ENCODE measurements around the gene ZC2HC1C. TPM values are rescaled to one million over a fixed set of nuclear protein-coding genes. Genes with fewer than 3 reads are reported as not detected.

ZC2HC1C gene
- total and polyA plus RNA-seq, 10 of the 15 experiments (the other 5 are each of a cell fraction or from before 2014, with no cell fraction given): 0.92 to 3.7 (median 1.6) TPM

DNA sequence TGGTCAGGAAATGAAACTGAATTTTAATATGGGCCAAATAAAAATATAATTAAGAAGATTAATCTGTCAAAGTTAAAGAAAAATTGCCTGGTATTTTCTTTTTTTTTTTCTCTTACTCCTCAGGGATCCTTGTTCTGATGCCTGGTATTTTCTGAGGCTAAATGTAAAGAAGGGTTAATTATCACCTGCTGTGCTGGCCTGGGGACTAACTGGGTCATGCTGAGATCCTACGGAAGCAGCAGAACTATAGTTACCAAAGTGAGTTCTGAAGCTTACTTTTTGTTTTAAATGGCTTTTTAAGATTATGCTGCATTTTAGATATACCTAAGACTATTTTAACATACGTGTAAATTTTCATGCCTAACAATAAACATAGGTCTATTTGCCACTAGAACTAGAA, 23.3 kb downstream of the ZC2HC1C start (continued):
- TF ChIP-seq, protein P1, sequence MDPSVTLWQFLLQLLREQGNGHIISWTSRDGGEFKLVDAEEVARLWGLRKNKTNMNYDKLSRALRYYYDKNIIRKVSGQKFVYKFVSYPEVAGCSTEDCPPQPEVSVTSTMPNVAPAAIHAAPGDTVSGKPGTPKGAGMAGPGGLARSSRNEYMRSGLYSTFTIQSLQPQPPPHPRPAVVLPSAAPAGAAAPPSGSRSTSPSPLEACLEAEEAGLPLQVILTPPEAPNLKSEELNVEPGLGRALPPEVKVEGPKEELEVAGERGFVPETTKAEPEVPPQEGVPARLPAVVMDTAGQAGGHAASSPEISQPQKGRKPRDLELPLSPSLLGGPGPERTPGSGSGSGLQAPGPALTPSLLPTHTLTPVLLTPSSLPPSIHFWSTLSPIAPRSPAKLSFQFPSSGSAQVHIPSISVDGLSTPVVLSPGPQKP (IDR thresholded peaks at IDR 0.05; ENCODE audit: low read depth, low read length): no peak
- TF ChIP-seq, protein P2, sequence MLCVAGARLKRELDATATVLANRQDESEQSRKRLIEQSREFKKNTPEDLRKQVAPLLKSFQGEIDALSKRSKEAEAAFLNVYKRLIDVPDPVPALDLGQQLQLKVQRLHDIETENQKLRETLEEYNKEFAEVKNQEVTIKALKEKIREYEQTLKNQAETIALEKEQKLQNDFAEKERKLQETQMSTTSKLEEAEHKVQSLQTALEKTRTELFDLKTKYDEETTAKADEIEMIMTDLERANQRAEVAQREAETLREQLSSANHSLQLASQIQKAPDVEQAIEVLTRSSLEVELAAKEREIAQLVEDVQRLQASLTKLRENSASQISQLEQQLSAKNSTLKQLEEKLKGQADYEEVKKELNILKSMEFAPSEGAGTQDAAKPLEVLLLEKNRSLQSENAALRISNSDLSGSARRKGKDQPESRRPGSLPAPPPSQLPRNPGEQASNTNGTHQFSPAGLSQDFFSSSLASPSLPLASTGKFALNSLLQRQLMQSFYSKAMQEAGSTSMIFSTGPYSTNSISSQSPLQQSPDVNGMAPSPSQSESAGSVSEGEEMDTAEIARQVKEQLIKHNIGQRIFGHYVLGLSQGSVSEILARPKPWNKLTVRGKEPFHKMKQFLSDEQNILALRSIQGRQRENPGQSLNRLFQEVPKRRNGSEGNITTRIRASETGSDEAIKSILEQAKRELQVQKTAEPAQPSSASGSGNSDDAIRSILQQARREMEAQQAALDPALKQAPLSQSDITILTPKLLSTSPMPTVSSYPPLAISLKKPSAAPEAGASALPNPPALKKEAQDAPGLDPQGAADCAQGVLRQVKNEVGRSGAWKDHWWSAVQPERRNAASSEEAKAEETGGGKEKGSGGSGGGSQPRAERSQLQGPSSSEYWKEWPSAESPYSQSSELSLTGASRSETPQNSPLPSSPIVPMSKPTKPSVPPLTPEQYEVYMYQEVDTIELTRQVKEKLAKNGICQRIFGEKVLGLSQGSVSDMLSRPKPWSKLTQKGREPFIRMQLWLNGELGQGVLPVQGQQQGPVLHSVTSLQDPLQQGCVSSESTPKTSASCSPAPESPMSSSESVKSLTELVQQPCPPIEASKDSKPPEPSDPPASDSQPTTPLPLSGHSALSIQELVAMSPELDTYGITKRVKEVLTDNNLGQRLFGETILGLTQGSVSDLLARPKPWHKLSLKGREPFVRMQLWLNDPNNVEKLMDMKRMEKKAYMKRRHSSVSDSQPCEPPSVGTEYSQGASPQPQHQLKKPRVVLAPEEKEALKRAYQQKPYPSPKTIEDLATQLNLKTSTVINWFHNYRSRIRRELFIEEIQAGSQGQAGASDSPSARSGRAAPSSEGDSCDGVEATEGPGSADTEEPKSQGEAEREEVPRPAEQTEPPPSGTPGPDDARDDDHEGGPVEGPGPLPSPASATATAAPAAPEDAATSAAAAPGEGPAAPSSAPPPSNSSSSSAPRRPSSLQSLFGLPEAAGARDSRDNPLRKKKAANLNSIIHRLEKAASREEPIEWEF (IDR thresholded peaks at IDR 0.05; ENCODE audit: insufficient replicate concordance, low read depth, low read length): no peak
- TF ChIP-seq SRF (IDR thresholded peaks at IDR 0.05; ENCODE audit: low read depth in 2 of 2, low read length in 2 of 2): no peak
- no peak for TF ChIP-seq ZZZ3 (IDR thresholded peaks at IDR 0.05; ENCODE audit: control insufficient read depth, insufficient read length, low read depth)
- TF ChIP-seq CHD4 (IDR thresholded peaks at IDR 0.05): no peak
- TF ChIP-seq, protein P3, sequence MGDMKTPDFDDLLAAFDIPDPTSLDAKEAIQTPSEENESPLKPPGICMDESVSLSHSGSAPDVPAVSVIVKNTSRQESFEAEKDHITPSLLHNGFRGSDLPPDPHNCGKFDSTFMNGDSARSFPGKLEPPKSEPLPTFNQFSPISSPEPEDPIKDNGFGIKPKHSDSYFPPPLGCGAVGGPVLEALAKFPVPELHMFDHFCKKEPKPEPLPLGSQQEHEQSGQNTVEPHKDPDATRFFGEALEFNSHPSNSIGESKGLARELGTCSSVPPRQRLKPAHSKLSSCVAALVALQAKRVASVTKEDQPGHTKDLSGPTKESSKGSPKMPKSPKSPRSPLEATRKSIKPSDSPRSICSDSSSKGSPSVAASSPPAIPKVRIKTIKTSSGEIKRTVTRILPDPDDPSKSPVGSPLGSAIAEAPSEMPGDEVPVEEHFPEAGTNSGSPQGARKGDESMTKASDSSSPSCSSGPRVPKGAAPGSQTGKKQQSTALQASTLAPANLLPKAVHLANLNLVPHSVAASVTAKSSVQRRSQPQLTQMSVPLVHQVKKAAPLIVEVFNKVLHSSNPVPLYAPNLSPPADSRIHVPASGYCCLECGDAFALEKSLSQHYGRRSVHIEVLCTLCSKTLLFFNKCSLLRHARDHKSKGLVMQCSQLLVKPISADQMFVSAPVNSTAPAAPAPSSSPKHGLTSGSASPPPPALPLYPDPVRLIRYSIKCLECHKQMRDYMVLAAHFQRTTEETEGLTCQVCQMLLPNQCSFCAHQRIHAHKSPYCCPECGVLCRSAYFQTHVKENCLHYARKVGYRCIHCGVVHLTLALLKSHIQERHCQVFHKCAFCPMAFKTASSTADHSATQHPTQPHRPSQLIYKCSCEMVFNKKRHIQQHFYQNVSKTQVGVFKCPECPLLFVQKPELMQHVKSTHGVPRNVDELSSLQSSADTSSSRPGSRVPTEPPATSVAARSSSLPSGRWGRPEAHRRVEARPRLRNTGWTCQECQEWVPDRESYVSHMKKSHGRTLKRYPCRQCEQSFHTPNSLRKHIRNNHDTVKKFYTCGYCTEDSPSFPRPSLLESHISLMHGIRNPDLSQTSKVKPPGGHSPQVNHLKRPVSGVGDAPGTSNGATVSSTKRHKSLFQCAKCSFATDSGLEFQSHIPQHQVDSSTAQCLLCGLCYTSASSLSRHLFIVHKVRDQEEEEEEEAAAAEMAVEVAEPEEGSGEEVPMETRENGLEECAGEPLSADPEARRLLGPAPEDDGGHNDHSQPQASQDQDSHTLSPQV (IDR thresholded peaks at IDR 0.05): no peak
- no peak for TF ChIP-seq SMAD5 (IDR thresholded peaks at IDR 0.05; ENCODE audit: low read depth)
- TF ChIP-seq, protein P4, sequence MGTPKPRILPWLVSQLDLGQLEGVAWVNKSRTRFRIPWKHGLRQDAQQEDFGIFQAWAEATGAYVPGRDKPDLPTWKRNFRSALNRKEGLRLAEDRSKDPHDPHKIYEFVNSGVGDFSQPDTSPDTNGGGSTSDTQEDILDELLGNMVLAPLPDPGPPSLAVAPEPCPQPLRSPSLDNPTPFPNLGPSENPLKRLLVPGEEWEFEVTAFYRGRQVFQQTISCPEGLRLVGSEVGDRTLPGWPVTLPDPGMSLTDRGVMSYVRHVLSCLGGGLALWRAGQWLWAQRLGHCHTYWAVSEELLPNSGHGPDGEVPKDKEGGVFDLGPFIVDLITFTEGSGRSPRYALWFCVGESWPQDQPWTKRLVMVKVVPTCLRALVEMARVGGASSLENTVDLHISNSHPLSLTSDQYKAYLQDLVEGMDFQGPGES (IDR thresholded peaks at IDR 0.05): no peak
- no peak for TF ChIP-seq IRF4 (IDR thresholded peaks at IDR 0.05; ENCODE audit: low read depth, low read length)
- TF ChIP-seq, protein P5, sequence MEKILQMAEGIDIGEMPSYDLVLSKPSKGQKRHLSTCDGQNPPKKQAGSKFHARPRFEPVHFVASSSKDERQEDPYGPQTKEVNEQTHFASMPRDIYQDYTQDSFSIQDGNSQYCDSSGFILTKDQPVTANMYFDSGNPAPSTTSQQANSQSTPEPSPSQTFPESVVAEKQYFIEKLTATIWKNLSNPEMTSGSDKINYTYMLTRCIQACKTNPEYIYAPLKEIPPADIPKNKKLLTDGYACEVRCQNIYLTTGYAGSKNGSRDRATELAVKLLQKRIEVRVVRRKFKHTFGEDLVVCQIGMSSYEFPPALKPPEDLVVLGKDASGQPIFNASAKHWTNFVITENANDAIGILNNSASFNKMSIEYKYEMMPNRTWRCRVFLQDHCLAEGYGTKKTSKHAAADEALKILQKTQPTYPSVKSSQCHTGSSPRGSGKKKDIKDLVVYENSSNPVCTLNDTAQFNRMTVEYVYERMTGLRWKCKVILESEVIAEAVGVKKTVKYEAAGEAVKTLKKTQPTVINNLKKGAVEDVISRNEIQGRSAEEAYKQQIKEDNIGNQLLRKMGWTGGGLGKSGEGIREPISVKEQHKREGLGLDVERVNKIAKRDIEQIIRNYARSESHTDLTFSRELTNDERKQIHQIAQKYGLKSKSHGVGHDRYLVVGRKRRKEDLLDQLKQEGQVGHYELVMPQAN (conservative IDR thresholded peaks at IDR 0.05): no peak
- no peak for TF ChIP-seq ZNF207 (IDR thresholded peaks at IDR 0.05; ENCODE audit: borderline replicate concordance)

Measured in GM12878 (cell line).